Measurements from ENCODE around the gene ERCC2. TPM values are rescaled to one million over a fixed set of nuclear protein-coding genes. Genes with fewer than 3 reads are reported as not detected.

The ERCC2 gene
- total and polyA plus RNA-seq, 4 donors: 3.3 to 8.7 (median 8.2) TPM

DNA sequence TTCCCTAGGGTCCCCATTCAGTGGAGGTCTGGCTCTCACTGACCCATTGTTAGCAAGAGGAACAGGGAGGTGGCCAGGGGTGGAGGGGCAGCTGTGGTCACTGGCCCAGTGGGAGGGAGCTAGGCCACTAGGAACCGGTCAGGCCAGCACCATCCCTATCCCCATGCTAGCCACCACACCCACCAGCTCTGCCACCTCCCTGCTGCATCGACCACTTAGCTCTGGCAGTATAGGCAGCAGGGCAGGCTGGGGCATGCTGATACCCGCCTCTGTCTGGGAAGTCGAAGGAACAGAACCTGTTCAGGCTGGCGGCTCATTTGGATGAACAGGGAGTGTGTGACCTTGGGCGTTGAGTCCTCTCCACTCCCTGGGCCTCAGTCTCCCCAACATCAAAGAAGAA, 29.8 kb upstream of the ERCC2 start:
- peaks cover 0 to 4% (median 0%) of the 10 kb centered on the region in 4 donors for H3K36me3 ChIP-seq (ENCODE audit: control insufficient read depth in 4 of 4, insufficient read depth in 3 of 4, low read depth in 1 of 4, low read length in 3 of 4)
- no peak overlapping the region for H3K4me3 ChIP-seq (ENCODE audit: low read depth in 1 of 3, low read length in 3 of 3)
- H3K4me1 ChIP-seq (ENCODE audit: control insufficient read depth in 4 of 4, insufficient read depth in 4 of 4, low read length in 3 of 4): peaks cover 6 to 24% (median 17%) of the 10 kb centered on the region in 4 donors
- DNase-seq (ENCODE audit: low spot score): no peak
- TF ChIP-seq YY1 (IDR thresholded peaks at IDR 0.05): no peak
- TF ChIP-seq HNF4A (conservative IDR thresholded peaks at IDR 0.05): no peak
- no peak for TF ChIP-seq TAF1 (conservative IDR thresholded peaks at IDR 0.05)
- no peak overlapping the region for H3K9ac ChIP-seq (ENCODE audit: low read depth in 1 of 2, low read length in 2 of 2)
- WGBS: 94% methylated on average over 6 of the region's 6 CpGs
- no peak overlapping the region for H3K27ac ChIP-seq (ENCODE audit: low read depth in 1 of 2, low read length in 2 of 2)
- no peaks in the 10 kb centered on the region for H3K27me3 ChIP-seq (ENCODE audit: control insufficient read depth in 4 of 4, insufficient read depth in 4 of 4, low read length in 3 of 4)
- no peaks in the 10 kb centered on the region for H3K9me3 ChIP-seq (ENCODE audit: control insufficient read depth in 4 of 4, low read length in 3 of 4)

DNA sequence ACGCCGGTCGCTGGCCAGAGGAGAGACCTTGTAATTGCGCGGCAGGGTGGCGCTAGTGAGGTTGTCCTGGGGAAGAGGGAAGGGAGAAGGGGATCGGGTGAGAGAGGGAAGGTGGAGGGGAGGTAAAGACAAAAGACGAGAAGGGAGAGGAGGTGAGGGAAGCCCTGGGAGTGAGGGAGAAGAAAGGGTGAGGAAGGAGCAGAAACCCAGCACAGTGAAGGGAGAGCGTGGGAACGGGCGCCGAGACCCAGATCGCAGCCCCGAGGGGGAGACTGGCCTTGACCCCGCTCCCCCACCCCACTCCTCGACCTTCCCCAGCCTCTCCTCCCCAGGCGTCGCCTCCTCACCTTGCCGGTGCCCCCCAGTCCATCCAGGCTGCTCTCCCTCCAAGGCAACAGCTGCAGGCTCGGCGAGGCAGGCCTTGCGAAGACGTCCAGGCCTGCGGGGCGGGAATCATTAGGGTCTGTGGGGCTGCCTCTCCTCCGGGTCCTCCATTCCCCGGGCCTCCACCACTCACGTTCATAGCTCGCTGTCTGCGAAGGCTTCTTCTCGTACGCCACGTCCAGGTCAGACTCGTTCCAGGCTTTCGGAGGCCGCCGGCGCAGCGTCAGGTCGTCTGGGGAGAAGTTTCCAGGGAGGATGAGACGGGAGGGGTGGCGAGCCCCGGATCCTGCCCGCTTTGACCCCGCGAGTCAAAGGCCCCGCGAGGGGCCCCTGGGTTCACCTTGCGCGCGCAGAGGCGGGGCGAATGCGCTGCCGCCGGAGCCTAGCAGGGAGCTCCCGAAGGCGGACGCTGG, 25.6 kb upstream of the ERCC2 start:
- Histone ChIP-seq H3K9me3 (ENCODE audit: control insufficient read depth in 4 of 4, low read length in 3 of 4) (no peaks in the 10 kb centered on the region), H3K27ac (ENCODE audit: low read depth in 1 of 2, low read length in 2 of 2) (no peak overlapping the region), H3K36me3 (ENCODE audit: control insufficient read depth in 4 of 4, insufficient read depth in 3 of 4, low read depth in 1 of 4, low read length in 3 of 4) (peaks cover 0 to 4% (median 0%) of the 10 kb centered on the region in 4 donors), H3K4me3 (ENCODE audit: low read depth in 1 of 3, low read length in 3 of 3) (no peak overlapping the region), H3K9ac (ENCODE audit: low read depth in 1 of 2, low read length in 2 of 2) (no peak overlapping the region), H3K4me1 (ENCODE audit: control insufficient read depth in 4 of 4, insufficient read depth in 4 of 4, low read length in 3 of 4) (peaks cover 0 to 9% (median 5%) of the 10 kb centered on the region in 4 donors), H3K27me3 (ENCODE audit: control insufficient read depth in 4 of 4, insufficient read depth in 4 of 4, low read length in 3 of 4) (no peaks in the 10 kb centered on the region)
- 80% methylated on average over 59 of the region's 59 CpGs for WGBS
- TF ChIP-seq HNF4G (IDR thresholded peaks at IDR 0.05) (no peak), SP1 (IDR thresholded peaks at IDR 0.05) (no peak), RAD21 (IDR thresholded peaks at IDR 0.05) (no peak), GABPA (IDR thresholded peaks at IDR 0.05 in 1 of 2, conservative IDR thresholded peaks at IDR 0.05 in 1 of 2) (no peak), FOXA1 (IDR thresholded peaks at IDR 0.05) (no peak), JUND (IDR thresholded peaks at IDR 0.05) (no peak), RXRA (IDR thresholded peaks at IDR 0.05) (no peak), TAF1 (conservative IDR thresholded peaks at IDR 0.05) (no peak), NR2F2 (IDR thresholded peaks at IDR 0.05) (no peak), HNF4A (conservative IDR thresholded peaks at IDR 0.05) (no peak)
- TF ChIP-seq, protein P1, sequence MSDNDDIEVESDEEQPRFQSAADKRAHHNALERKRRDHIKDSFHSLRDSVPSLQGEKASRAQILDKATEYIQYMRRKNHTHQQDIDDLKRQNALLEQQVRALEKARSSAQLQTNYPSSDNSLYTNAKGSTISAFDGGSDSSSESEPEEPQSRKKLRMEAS (IDR thresholded peaks at IDR 0.05): no peak
- no peak for DNase-seq (ENCODE audit: low spot score)

DNA sequence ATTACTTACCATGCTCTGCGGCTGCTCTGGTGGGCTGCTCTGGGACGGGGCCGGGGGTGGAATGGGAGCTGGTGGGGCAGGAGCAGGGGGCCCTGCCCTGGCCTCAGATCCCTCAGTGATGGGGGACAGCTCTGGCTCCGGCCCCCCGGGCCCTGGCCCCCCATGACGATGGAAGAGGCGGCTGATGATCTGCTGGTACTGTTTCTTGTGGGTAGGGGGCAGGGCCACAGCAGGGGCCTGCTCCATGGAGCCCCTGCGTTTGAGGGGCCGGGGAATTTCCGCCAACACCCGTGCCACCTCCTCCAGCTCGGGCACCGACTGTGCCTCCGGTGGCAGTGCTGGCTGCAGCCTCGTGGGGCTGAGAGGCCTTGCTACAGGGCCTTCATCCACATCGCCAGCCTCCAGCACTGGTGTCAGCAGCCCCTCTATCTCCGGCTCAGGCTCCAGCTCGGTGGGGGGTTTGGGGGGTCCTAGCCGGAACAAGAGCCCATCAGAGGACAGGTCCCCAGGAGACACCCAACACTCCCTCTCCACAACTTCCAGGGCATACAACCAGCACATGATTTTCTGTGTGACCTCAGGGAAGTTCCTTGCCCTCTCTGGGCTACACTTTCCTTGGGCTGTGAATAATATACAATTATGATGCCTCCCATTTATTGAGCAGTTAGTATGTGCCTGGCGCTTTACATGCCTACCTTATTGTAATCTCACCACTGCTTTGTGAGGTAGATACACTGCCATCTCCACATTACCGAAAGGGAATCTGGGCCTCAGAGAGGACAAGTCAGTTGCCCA, 21.7 kb upstream of the ERCC2 start:
- TF ChIP-seq FOXA1 (IDR thresholded peaks at IDR 0.05): no peak
- no peak for TF ChIP-seq EGR1 (IDR thresholded peaks at IDR 0.05; ENCODE audit: low read depth in 2 of 2)
- TF ChIP-seq, protein P2, sequence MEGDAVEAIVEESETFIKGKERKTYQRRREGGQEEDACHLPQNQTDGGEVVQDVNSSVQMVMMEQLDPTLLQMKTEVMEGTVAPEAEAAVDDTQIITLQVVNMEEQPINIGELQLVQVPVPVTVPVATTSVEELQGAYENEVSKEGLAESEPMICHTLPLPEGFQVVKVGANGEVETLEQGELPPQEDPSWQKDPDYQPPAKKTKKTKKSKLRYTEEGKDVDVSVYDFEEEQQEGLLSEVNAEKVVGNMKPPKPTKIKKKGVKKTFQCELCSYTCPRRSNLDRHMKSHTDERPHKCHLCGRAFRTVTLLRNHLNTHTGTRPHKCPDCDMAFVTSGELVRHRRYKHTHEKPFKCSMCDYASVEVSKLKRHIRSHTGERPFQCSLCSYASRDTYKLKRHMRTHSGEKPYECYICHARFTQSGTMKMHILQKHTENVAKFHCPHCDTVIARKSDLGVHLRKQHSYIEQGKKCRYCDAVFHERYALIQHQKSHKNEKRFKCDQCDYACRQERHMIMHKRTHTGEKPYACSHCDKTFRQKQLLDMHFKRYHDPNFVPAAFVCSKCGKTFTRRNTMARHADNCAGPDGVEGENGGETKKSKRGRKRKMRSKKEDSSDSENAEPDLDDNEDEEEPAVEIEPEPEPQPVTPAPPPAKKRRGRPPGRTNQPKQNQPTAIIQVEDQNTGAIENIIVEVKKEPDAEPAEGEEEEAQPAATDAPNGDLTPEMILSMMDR (IDR thresholded peaks at IDR 0.05; ENCODE audit: low read depth, low read length, missing input control): no peak
- no peak for TF ChIP-seq NR2F2 (IDR thresholded peaks at IDR 0.05)
- TF ChIP-seq HNF4G (IDR thresholded peaks at IDR 0.05): no peak
- TF ChIP-seq, protein P3, sequence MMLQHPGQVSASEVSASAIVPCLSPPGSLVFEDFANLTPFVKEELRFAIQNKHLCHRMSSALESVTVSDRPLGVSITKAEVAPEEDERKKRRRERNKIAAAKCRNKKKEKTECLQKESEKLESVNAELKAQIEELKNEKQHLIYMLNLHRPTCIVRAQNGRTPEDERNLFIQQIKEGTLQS (IDR thresholded peaks at IDR 0.05): no peak
- TF ChIP-seq, protein P4, sequence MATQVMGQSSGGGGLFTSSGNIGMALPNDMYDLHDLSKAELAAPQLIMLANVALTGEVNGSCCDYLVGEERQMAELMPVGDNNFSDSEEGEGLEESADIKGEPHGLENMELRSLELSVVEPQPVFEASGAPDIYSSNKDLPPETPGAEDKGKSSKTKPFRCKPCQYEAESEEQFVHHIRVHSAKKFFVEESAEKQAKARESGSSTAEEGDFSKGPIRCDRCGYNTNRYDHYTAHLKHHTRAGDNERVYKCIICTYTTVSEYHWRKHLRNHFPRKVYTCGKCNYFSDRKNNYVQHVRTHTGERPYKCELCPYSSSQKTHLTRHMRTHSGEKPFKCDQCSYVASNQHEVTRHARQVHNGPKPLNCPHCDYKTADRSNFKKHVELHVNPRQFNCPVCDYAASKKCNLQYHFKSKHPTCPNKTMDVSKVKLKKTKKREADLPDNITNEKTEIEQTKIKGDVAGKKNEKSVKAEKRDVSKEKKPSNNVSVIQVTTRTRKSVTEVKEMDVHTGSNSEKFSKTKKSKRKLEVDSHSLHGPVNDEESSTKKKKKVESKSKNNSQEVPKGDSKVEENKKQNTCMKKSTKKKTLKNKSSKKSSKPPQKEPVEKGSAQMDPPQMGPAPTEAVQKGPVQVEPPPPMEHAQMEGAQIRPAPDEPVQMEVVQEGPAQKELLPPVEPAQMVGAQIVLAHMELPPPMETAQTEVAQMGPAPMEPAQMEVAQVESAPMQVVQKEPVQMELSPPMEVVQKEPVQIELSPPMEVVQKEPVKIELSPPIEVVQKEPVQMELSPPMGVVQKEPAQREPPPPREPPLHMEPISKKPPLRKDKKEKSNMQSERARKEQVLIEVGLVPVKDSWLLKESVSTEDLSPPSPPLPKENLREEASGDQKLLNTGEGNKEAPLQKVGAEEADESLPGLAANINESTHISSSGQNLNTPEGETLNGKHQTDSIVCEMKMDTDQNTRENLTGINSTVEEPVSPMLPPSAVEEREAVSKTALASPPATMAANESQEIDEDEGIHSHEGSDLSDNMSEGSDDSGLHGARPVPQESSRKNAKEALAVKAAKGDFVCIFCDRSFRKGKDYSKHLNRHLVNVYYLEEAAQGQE (IDR thresholded peaks at IDR 0.05): no peak
- Histone ChIP-seq H3K9me3 (ENCODE audit: control insufficient read depth in 4 of 4, low read length in 3 of 4) (no peaks in the 10 kb centered on the region), H3K27ac (ENCODE audit: low read depth in 1 of 2, low read length in 2 of 2) (no peak overlapping the region), H3K9ac (ENCODE audit: low read depth in 1 of 2, low read length in 2 of 2) (no peak overlapping the region), H3K36me3 (ENCODE audit: control insufficient read depth in 4 of 4, insufficient read depth in 3 of 4, low read depth in 1 of 4, low read length in 3 of 4) (peaks cover 0 to 5% (median 0%) of the 10 kb centered on the region in 4 donors), H3K4me1 (ENCODE audit: control insufficient read depth in 4 of 4, insufficient read depth in 4 of 4, low read length in 3 of 4) (no peaks in the 10 kb centered on the region), H3K4me3 (ENCODE audit: low read depth in 1 of 3, low read length in 3 of 3) (no peak overlapping the region), H3K27me3 (ENCODE audit: control insufficient read depth in 4 of 4, insufficient read depth in 4 of 4, low read length in 3 of 4) (no peaks in the 10 kb centered on the region)
- no peak for DNase-seq (ENCODE audit: low spot score)
- 95% methylated on average over 21 of the region's 21 CpGs for WGBS

Data from liver (tissue), 9 donors.